ENCODE data around the gene CA6. TPM values are rescaled to one million over a fixed set of nuclear protein-coding genes. Genes with fewer than 3 reads are reported as not detected.
"Not testable (repeated sequence)": the region's sequence is repeated elsewhere in the genome, so short reads cannot be mapped to it uniquely, and the experiment has no call there.

Gene CA6
- total RNA-seq, 1 donor from 2014 or later, result not detected

DNA sequence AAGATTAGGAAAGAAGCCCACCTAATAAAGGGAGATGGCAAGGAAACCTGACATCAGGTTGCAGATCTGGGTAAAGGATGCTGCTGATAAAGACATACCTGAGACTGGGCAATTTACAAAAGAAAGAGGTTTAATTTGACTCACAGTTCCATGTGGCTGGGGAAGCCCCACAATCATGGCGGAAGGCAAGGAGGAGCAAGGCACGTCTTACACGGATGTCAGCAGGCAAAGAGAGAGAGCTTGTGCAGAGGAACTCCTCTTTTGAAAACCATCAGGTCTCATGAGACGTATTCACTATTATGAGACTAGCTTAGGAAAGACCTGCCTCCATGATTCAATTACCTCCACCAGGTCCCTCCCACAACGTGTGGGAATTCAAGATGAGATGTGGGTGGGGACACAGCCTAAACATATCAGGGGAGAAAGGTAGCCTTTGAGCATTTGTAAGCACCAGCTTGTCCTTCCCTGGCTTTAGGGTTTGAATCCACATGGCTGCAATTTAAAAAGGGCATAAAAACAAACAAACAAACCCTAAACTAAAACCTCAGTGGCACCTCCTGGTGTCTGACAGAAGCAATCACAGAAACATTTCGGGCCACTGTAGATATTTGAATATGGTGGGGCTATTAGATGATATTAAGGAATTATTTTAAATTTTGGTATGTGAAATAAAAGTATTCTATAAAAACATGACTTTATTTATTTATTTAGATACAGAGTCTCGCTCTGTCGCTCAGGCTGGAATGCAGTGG is 47.4 kb downstream of the CA6 start:
- Histone ChIP-seq H3K36me3 (no peaks in the 10 kb centered on the region), H3K4me3 (no peak overlapping the region), H3K9me3 (replicated peaks) (no peaks in the 10 kb centered on the region), H3K27ac (replicated peaks) (no peak overlapping the region), H3K27me3 (ENCODE audit: low read depth) (no peaks in the 10 kb centered on the region), H3K4me1 (peaks cover 9% of the 10 kb centered on the region)
- TF ChIP-seq, protein P1, sequence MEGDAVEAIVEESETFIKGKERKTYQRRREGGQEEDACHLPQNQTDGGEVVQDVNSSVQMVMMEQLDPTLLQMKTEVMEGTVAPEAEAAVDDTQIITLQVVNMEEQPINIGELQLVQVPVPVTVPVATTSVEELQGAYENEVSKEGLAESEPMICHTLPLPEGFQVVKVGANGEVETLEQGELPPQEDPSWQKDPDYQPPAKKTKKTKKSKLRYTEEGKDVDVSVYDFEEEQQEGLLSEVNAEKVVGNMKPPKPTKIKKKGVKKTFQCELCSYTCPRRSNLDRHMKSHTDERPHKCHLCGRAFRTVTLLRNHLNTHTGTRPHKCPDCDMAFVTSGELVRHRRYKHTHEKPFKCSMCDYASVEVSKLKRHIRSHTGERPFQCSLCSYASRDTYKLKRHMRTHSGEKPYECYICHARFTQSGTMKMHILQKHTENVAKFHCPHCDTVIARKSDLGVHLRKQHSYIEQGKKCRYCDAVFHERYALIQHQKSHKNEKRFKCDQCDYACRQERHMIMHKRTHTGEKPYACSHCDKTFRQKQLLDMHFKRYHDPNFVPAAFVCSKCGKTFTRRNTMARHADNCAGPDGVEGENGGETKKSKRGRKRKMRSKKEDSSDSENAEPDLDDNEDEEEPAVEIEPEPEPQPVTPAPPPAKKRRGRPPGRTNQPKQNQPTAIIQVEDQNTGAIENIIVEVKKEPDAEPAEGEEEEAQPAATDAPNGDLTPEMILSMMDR (IDR thresholded peaks at IDR 0.05; ENCODE audit: borderline replicate concordance), result no peak
- no peak for DNase-seq
- intact Hi-C loops (cut with micrococcal nuclease), result no loop called here

DNA sequence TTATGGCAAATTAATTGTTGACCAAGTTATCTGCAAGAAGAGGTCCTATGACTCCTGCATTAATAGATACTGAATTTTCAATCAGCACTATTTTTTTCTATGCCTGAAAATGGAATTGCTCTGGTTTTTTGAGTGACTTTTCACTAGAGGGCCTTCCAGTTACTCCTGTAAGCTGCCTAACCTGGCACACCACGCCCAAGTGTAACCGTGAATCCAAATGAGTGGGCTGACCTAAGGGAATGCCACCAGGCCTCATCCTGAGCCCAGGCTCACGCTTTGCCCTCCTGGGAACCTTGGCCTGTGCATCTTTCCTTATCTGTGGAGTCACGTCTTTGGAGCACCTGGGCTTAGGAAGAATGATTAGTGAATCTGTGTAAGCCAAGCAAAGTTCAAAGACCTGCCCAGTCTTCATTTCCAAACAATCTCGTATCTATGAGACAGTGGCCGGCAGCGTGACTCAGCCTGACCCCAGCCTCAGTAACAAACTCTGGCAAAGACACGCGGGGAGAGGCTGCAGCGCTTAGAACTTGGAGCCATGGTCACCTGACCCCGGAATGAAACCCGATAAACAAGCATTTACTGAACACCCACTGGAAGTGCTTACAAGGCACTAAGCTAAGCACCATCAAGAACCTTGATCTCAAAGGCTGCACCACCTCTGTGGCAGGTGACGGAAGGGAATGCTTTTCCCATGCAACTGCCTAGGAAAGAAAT is 48.5 kb downstream of the CA6 start:
- H3K36me3 ChIP-seq; H3K4me3 ChIP-seq; H3K4me1 ChIP-seq; intact Hi-C loops (cut with micrococcal nuclease); H3K27ac ChIP-seq (replicated peaks); H3K9me3 ChIP-seq (replicated peaks); DNase-seq; H3K27me3 ChIP-seq (ENCODE audit: low read depth): not testable (repeated sequence)

- intact Hi-C loops (cut with micrococcal nuclease); H3K27me3 ChIP-seq (ENCODE audit: low read depth); H3K27ac ChIP-seq (replicated peaks); H3K4me1 ChIP-seq; H3K4me3 ChIP-seq; H3K9me3 ChIP-seq (replicated peaks); H3K36me3 ChIP-seq; DNase-seq: not testable (repeated sequence)
These were observed 56.0 kb downstream of the CA6 start for GRCh38 chr1:9001534-9002214.

GRCh38 chr1:9002215-9002560 is 56.5 kb downstream of the CA6 start:
- H3K36me3 ChIP-seq; H3K4me3 ChIP-seq; H3K27me3 ChIP-seq (ENCODE audit: low read depth); DNase-seq; H3K9me3 ChIP-seq (replicated peaks); H3K27ac ChIP-seq (replicated peaks); intact Hi-C loops (cut with micrococcal nuclease); H3K4me1 ChIP-seq: not testable (repeated sequence)

DNA sequence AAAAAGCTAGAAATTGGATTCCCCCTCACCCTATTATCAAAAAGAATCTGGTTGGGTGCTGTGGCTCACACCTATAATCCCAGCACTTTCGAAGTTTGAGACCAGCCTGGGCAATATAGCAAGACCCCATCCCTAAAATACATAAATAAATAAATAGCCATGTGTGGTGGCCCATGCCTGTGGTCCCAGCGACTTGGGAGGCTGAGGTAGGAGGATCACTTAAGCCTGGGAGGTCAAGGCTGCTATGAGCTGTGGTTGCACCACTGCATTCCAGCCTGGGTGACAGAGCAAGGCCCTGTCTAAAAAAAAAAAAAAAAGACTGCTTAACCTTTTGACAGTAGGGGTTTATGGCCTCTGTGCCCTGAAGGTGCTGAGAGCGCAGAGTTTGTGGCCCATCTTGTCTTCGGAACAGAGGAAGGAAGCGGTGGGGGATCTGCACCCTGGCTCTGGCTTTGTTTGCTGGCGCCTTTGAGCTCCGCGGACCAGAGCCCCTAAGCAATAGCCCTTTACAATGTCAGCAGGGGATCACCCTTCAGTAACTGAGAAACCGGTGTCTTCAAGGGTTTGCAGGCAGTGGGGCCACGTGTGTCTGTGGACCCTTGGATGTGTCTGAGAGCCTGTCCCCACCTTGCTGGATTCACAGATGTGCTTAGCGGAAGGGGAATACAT is 58.5 kb downstream of the CA6 start:
- no peak overlapping the region for H3K27ac ChIP-seq (replicated peaks)
- H3K27me3 ChIP-seq (ENCODE audit: low read depth), result no peaks in the 10 kb centered on the region
- no peaks in the 10 kb centered on the region for H3K9me3 ChIP-seq (replicated peaks)
- H3K4me1 ChIP-seq, result peaks cover 7% of the 10 kb centered on the region
- H3K4me3 ChIP-seq, result no peak overlapping the region
- TF ChIP-seq, protein P1 (IDR thresholded peaks at IDR 0.05; ENCODE audit: borderline replicate concordance), result no peak
- intact Hi-C loops (cut with micrococcal nuclease), result no loop called here
- DNase-seq, result no peak
- H3K36me3 ChIP-seq, result no peaks in the 10 kb centered on the region

DNA sequence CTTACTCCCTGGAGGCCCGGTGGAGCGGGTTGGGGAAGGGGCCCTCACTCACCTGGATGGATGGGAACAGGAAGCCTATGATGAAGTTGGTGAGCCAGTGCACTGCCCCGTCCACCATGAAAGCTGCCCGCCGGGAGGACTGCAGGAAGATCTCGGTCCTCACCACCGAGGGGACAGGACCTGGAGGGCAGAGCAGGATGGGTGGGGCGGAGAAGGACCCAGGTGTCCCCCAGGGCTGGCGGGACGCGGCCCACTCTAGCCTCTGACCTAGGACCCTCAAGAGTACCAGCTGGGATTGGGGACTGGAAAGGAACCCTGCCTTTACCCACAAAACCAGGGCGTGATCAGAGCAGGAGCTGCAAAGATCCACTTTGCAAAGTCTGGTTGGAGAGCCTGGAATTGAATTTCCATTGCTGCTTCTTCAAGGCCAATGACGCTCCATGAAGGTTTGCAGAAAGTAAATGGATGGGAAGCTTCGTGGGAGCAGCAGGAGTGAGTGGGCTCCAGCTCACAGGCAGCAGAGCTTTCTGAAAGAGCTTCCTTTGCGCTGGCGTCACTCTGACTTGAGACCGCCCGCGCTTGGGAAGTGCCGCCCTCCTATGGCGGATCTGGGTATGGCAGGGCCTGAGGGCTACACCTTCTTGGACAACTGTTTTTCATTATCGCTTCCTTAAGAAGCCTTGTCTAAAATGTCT is 59.2 kb downstream of the CA6 start:
- intact Hi-C loops (cut with micrococcal nuclease), result no loop called here
- H3K4me1 ChIP-seq, result peaks cover 7% of the 10 kb centered on the region

More for the DNA sequence above, 59.2 kb downstream of the CA6 start:
- Histone ChIP-seq H3K36me3 (no peaks in the 10 kb centered on the region), H3K4me3 (no peak overlapping the region), H3K9me3 (replicated peaks) (no peaks in the 10 kb centered on the region), H3K27ac (replicated peaks) (no peak overlapping the region), H3K27me3 (ENCODE audit: low read depth) (no peaks in the 10 kb centered on the region)
- TF ChIP-seq, protein P1 (IDR thresholded peaks at IDR 0.05; ENCODE audit: borderline replicate concordance), result peak; percentile 99
- peak; percentile 77 for DNase-seq

All from left ventricle myocardium inferior (tissue), 1 donor.